GM23338 (cell line): ENCODE measurements around the gene NCKAP5. TPM values are rescaled to one million over a fixed set of nuclear protein-coding genes. Genes with fewer than 3 reads are reported as not detected.

Source experiments
- ATAC-seq: fragments of 200-7000 bp; cut with Tn5 transposase; 3 replicates; pipeline ENCODE4 v1.9.1; 2020
- DNase-seq: peaks from one replicate; pipeline ENCODE4 v3.0.0-alpha.2; 2015; ENCODE audit warnings: low spot score
- H2AFZ ChIP-seq: fragments of 200-600 bp; sonication (generic); 2 replicates; pipeline ENCODE4 v1.8.0; 2016; ENCODE audit warnings: antibody characterized with exemption, mild to moderate bottlenecking, moderate library complexity
- H3F3A ChIP-seq: fragments of 200-600 bp; sonication (generic); replicated peaks from 2 replicates; pipeline ENCODE4 v1.8.0; 2017; ENCODE audit warnings: antibody characterized with exemption, mixed run types, low read depth
- H3K27ac ChIP-seq: fragments of 200-600 bp; sonication (generic); 2 replicates; pipeline ENCODE4 v1.6.1; 2016; ENCODE audit warnings: low read depth
- H3K27me3 ChIP-seq: fragments of 200-600 bp; sonication (generic); 2 replicates; pipeline ENCODE4 v1.8.0; 2016; ENCODE audit warnings: mild to moderate bottlenecking, mixed run types, moderate library complexity; ENCODE audit not compliant: insufficient read depth
- H3K36me3 ChIP-seq: fragments of 200-600 bp; sonication (generic); 2 replicates; pipeline ENCODE4 v1.8.0; 2016; ENCODE audit warnings: mild to moderate bottlenecking; ENCODE audit not compliant: insufficient read depth
- H3K4me1 ChIP-seq: fragments of 200-600 bp; sonication (generic); 2 replicates; pipeline ENCODE4 v1.8.0; 2016; ENCODE audit warnings: mild to moderate bottlenecking, moderate library complexity; ENCODE audit not compliant: insufficient read depth
- H3K4me2 ChIP-seq: fragments of 200-600 bp; sonication (generic); 2 replicates; pipeline ENCODE4 v1.7.1; 2017; ENCODE audit warnings: mixed run types
- H3K4me3 ChIP-seq: fragments of 200-600 bp; sonication (generic); 2 replicates; pipeline ENCODE4 v1.6.1; 2016; ENCODE audit warnings: mixed run types
- H3K79me2 ChIP-seq: fragments of 200-600 bp; sonication (generic); replicated peaks from 2 replicates; pipeline ENCODE4 v1.8.0; 2017; ENCODE audit warnings: mild to moderate bottlenecking; ENCODE audit not compliant: insufficient read depth
- H3K9me2 ChIP-seq: fragments of 200-600 bp; sonication (generic); 2 replicates; pipeline ENCODE4 v1.8.0; 2017; ENCODE audit not compliant: insufficient read depth
- H4K20me1 ChIP-seq: fragments of 200-600 bp; sonication (generic); replicated peaks from 2 replicates; pipeline ENCODE4 v1.8.0; 2017; ENCODE audit warnings: mild to moderate bottlenecking; ENCODE audit not compliant: insufficient read depth
- H3K27ac Mint-ChIP-seq: 2 replicates; pipeline ENCODE4 v1.8.0; 2020; ENCODE audit warnings: inconsistent platforms, mild to moderate bottlenecking, moderate library complexity, mixed read lengths
- H3K27me3 Mint-ChIP-seq: 3 replicates; pipeline ENCODE4 v1.8.0; 2022; ENCODE audit warnings: low read depth, mild to moderate bottlenecking, moderate library complexity, mixed read lengths, inconsistent platforms; ENCODE audit not compliant: insufficient read depth, poor library complexity
- H3K36me3 Mint-ChIP-seq: 3 replicates; pipeline ENCODE4 v1.8.0; 2021; ENCODE audit warnings: low read depth, mild to moderate bottlenecking, inconsistent platforms, moderate library complexity, mixed read lengths
- H3K4me1 Mint-ChIP-seq: 3 replicates; pipeline ENCODE4 v1.8.0; 2020; ENCODE audit warnings: mild to moderate bottlenecking, inconsistent platforms, mixed read lengths
- H3K4me3 Mint-ChIP-seq: 3 replicates; pipeline ENCODE4 v1.8.0; 2021; ENCODE audit warnings: moderate library complexity, mild to moderate bottlenecking, inconsistent platforms, mixed read lengths
- H3K9me3 Mint-ChIP-seq: 3 replicates; pipeline ENCODE4 v1.8.0; 2020; ENCODE audit warnings: moderate library complexity, mild to moderate bottlenecking, inconsistent platforms, mixed read lengths
- CREB1 ChIP-seq: fragments of 250-450 bp; sonication (Bioruptor Pico); IDR thresholded peaks from 2 replicates; pipeline ENCODE4 v1.5.0; 2020; ENCODE audit warnings: low read depth, mild to moderate bottlenecking, moderate library complexity
- CTCF ChIP-seq, 2 experiments: fragments of 200-600 bp in 1 of 2; sonication (generic) in 1 of 2; conservative IDR thresholded peaks; 2 replicates each; pipeline versions ENCODE4 v1.5.1 to v1.6.1; 2016 to 2017; ENCODE audit warnings: antibody characterized with exemption in 2 of 2, low read depth in 2 of 2, mild to moderate bottlenecking in 2 of 2, moderate library complexity in 1 of 2
- ETS1 ChIP-seq: IDR thresholded peaks from 2 replicates; pipeline ENCODE4 v1.6.1; 2016; ENCODE audit warnings: antibody characterized with exemption
- EZH2 ChIP-seq: fragments of 200-600 bp; sonication (generic); IDR thresholded peaks from one replicate; pipeline ENCODE4 v1.8.0; 2017; ENCODE audit warnings: antibody characterized with exemption, mild to moderate bottlenecking, low read depth; ENCODE audit not compliant: unreplicated experiment
- EZH2phosphoT487 ChIP-seq: fragments of 200-600 bp; sonication (generic); IDR thresholded peaks from one replicate; pipeline ENCODE4 v1.8.1; 2018; ENCODE audit warnings: antibody characterized with exemption; ENCODE audit not compliant: unreplicated experiment
- JUNB ChIP-seq: IDR thresholded peaks from one replicate; pipeline ENCODE4 v1.6.1; 2016; ENCODE audit warnings: antibody characterized with exemption; ENCODE audit not compliant: unreplicated experiment
- NANOG ChIP-seq: IDR thresholded peaks from 2 replicates; pipeline ENCODE4 v1.6.1; 2016; ENCODE audit warnings: antibody characterized with exemption, borderline replicate concordance
- POLR2AphosphoS5 ChIP-seq: IDR thresholded peaks from 2 replicates; pipeline ENCODE4 v1.6.1; 2016; ENCODE audit warnings: antibody characterized with exemption, low read depth
- REST ChIP-seq: IDR thresholded peaks from one replicate; pipeline ENCODE4 v1.6.1; 2018; ENCODE audit warnings: antibody characterized with exemption; ENCODE audit not compliant: unreplicated experiment
- STAT1 ChIP-seq: IDR thresholded peaks from one replicate; pipeline ENCODE4 v1.6.1; 2016; ENCODE audit warnings: antibody characterized with exemption; ENCODE audit not compliant: unreplicated experiment
- ZNF114 ChIP-seq: fragments of 250-450 bp; sonication (Bioruptor Pico); IDR thresholded peaks from 2 replicates; pipeline ENCODE4 v1.5.0; 2020; ENCODE audit warnings: mild to moderate bottlenecking, moderate library complexity
- ZNF331 ChIP-seq: fragments of 250-450 bp; sonication (Bioruptor Pico); IDR thresholded peaks from 2 replicates; pipeline ENCODE4 v1.5.0; 2020; ENCODE audit warnings: low read depth, mild to moderate bottlenecking, moderate library complexity
- polyA plus RNA-seq: library from polyadenylated mRNA; unstranded; fragments of >200 nt; fragmentation: Nextera tagmentation; extraction: Ambion mirVana; gene quantifications from 2 replicates; pipeline ENCODE4 v1.2.1, GENCODE V29; 2016
- total RNA-seq: library from RNA; depleted of rRNA; stranded (reverse); fragments of >200 nt; shearing (Covaris generic); gene quantifications from 2 replicates; pipeline ENCODE4 v1.2.3, GENCODE V29; 2014

The NCKAP5 gene
- total and polyA plus RNA-seq, 2 experiments from 2014 or later, result 0.34 to 0.73 TPM

- TF ChIP-seq REST (no peak), NANOG (no peak), ETS1 (no peak), ZNF331 (CRISPR knock-in tag) (no peak), JUNB (no peak), CREB1 (CRISPR knock-in tag) (no peak), EZH2 (no peak)
Observed at GRCh38 chr2:132721938-132722337, 846.3 kb downstream of the NCKAP5 start (continued).

GRCh38 chr2:132720393-132720792 lies 847.9 kb downstream of the NCKAP5 start:
- Histone ChIP-seq H3K27me3 (no peaks in the 10 kb centered on the region), H3F3A (no peaks in the 10 kb centered on the region), H3K4me1 (no peaks in the 10 kb centered on the region), H3K4me2 (no peak overlapping the region), H3K36me3 (no peaks in the 10 kb centered on the region), H3K4me3 (no peak overlapping the region), H2AFZ (no peak overlapping the region), H3K79me2 (no peaks in the 10 kb centered on the region), H4K20me1 (no peaks in the 10 kb centered on the region), H3K27ac (no peak overlapping the region), H3K9me2 (0 out of 2 replicates have a peak, but pooled peaks cover 3% of the 10 kb centered on the region)
- no peaks in the 10 kb centered on the region; the same call in 2 of the 3 replicates for H3K9me3 Mint-ChIP-seq
- no peak for DNase-seq
- ATAC-seq, result no peak
- no peak overlapping the region for H3K27ac Mint-ChIP-seq
- H3K36me3 Mint-ChIP-seq, result no peaks in the 10 kb centered on the region; the same call in 2 of the 3 replicates
- no peaks in the 10 kb centered on the region for H3K27me3 Mint-ChIP-seq
- H3K4me1 Mint-ChIP-seq, result no peaks in the 10 kb centered on the region; the same call in 2 of the 3 replicates
- no peak overlapping the region for H3K4me3 Mint-ChIP-seq
- TF ChIP-seq CREB1 (CRISPR knock-in tag) (no peak), ZNF114 (CRISPR knock-in tag) (no peak), STAT1 (no peak), EZH2phosphoT487 (no peak), POLR2AphosphoS5 (no peak), ETS1 (no peak), CTCF (conservative IDR thresholded peaks at IDR 0.05; ENCODE audit: low read depth in 2 of 2) (no peak), NANOG (no peak)
